GM21619 (cell line): ENCODE results near the gene INTS14.
A peak's percentile ranks its signal among the peaks of the same experiment; 100 is the strongest.

ENCODE experiments used
- ATAC-seq: cut with Tn5 transposase; IDR thresholded peaks from one replicate; pipeline ENCODE4 v1.9.1; 2021; ENCODE audit not compliant: unreplicated experiment

The INTS14 gene

GRCh38 chr15:65610871-65611718, at the start of gene INTS14:
TSS of gene INTS14 (minus strand) at chr15:65611131. CDS start at chr15:65607380, 3,751 bp downstream.
- ATAC-seq, result peak; percentile 95

GRCh38 chr15:65659502-65660052, 48.6 kb upstream of the INTS14 start:
- ATAC-seq, result no peak

GRCh38 chr15:65655457-65655856, 44.5 kb upstream of the INTS14 start:
- no peak for ATAC-seq

GRCh38 chr15:65655026-65655425, 44.1 kb upstream of the INTS14 start:
- ATAC-seq, result no peak

GRCh38 chr15:65653801-65654521, 43.0 kb upstream of the INTS14 start:
- no peak for ATAC-seq

GRCh38 chr15:65653341-65653740, 42.4 kb upstream of the INTS14 start:
- no peak for ATAC-seq

- ATAC-seq, result no peak
These were observed 41.2 kb upstream of the INTS14 start for GRCh38 chr15:65651831-65652749.

GRCh38 chr15:65651042-65651322, 40.1 kb upstream of the INTS14 start:
- ATAC-seq, result no peak

- ATAC-seq, result no peak
These were observed 39.5 kb upstream of the INTS14 start for GRCh38 chr15:65650312-65651041.

GRCh38 chr15:65646486-65646885, 35.6 kb upstream of the INTS14 start:
- ATAC-seq, result no peak

- no peak for ATAC-seq
These were observed 34.5 kb upstream of the INTS14 start for GRCh38 chr15:65645392-65645791.

- no peak for ATAC-seq
These were observed 33.4 kb upstream of the INTS14 start for GRCh38 chr15:65644282-65644681.

- ATAC-seq, result no peak
These were observed 31.7 kb upstream of the INTS14 start for GRCh38 chr15:65642594-65642993.

GRCh38 chr15:65641768-65642475, 31.0 kb upstream of the INTS14 start:
- ATAC-seq, result no peak

GRCh38 chr15:65639509-65639908, 28.6 kb upstream of the INTS14 start:
- no peak for ATAC-seq

GRCh38 chr15:65638681-65639089, 27.8 kb upstream of the INTS14 start:
- no peak for ATAC-seq

- ATAC-seq, result no peak
These were observed 27.2 kb upstream of the INTS14 start for GRCh38 chr15:65638109-65638508.

GRCh38 chr15:65634356-65634755, 23.4 kb upstream of the INTS14 start:
- ATAC-seq, result no peak

GRCh38 chr15:65633752-65634151, 22.8 kb upstream of the INTS14 start:
- no peak for ATAC-seq
